Measurements from ENCODE around the gene TOMM70. TPM values are rescaled to one million over a fixed set of nuclear protein-coding genes. Genes with fewer than 3 reads are reported as not detected.

The TOMM70 gene
- total and polyA plus RNA-seq, 10 of the 15 experiments (the other 5 are each of a cell fraction or from before 2014, with no cell fraction given): 12.7 to 64.1 (median 41.3) TPM

- SMC1A ChIA-PET (ENCODE audit: uncharacterized antibody, unreplicated experiment): interaction anchor here (0.7 to 1.8 kb wide), 5 partner anchors 9 to 104 kb away, joined by 3 to 5 read pairs (median 3); no protein-coding TSS in a partner anchor
- peaks cover 1 to 21% of the 10 kb centered on the region in 2 experiments for H3K36me3 ChIP-seq (ENCODE audit: control insufficient read depth in 2 of 2, insufficient read depth in 2 of 2, low read length in 1 of 2)
- no peak for FAIRE-seq
Observed at GRCh38 chr3:100358413-100358812, 42.5 kb downstream of the TOMM70 start.

More at GRCh38 chr3:100358413-100358812, 42.5 kb downstream of the TOMM70 start:
- no peaks in the 10 kb centered on the region for H3K79me2 ChIP-seq (ENCODE audit: control insufficient read depth, insufficient read depth, low read length)
- no peak overlapping the region for H2AFZ ChIP-seq (ENCODE audit: control insufficient read depth, low read depth, low read length)
- H3K4me1 ChIP-seq (ENCODE audit: control insufficient read depth, insufficient read depth, low read length): no peaks in the 10 kb centered on the region
- H3K27me3 ChIP-seq (replicated peaks in 1 of 2; ENCODE audit: control insufficient read depth in 2 of 2, insufficient read depth in 2 of 2, low read length in 1 of 2): no peaks in the 10 kb centered on the region
- ATAC-seq (no peak), DNase-seq (ENCODE audit: low read depth, low spot score) (no peak)
- 97% methylated on average over 2 of the region's 2 CpGs for WGBS (ENCODE audit: insufficient coverage, insufficient replicate concordance, low lambda C conversion rate, missing lambda C conversion rate)
- no peaks in the 10 kb centered on the region for H3K9me3 ChIP-seq (replicated peaks; ENCODE audit: control insufficient read depth, insufficient read depth, low read length)
- ChIA-PET POLR2A (interaction anchor here (0.6 kb wide), 1 partner anchor 831 kb away, joined by 3 read pairs; no protein-coding TSS in a partner anchor), CTCF (interaction anchor here (1.0 kb wide), 3 partner anchors 13 to 234 kb away, joined by 3 to 4 read pairs (median 3); partner anchors contain the start of gene LNP1), RAD21 (ENCODE audit: unreplicated experiment) (no interaction called here)
- no peak overlapping the region for H3K4me3 ChIP-seq
- intact Hi-C loops (cut with micrococcal nuclease; ENCODE audit: unreplicated experiment): no loop called here
- no peak for TF ChIP-seq MEF2A (IDR thresholded peaks at IDR 0.05; ENCODE audit: insufficient read depth, low read depth, low read length)
- TF ChIP-seq HCFC1 (IDR thresholded peaks at IDR 0.05; ENCODE audit: low read length): no peak
- no peak for TF ChIP-seq PKNOX1 (IDR thresholded peaks at IDR 0.05)
- no peak for TF ChIP-seq SMAD5 (IDR thresholded peaks at IDR 0.05; ENCODE audit: low read depth)
- TF ChIP-seq E2F4 (IDR thresholded peaks at IDR 0.05; ENCODE audit: low read depth, low read length): no peak
- TF ChIP-seq HDGF (IDR thresholded peaks at IDR 0.05): no peak
- TF ChIP-seq ZZZ3 (IDR thresholded peaks at IDR 0.05; ENCODE audit: control insufficient read depth, insufficient read length, low read depth): no peak
- no peak for TF ChIP-seq NBN (IDR thresholded peaks at IDR 0.05)
- TF ChIP-seq RUNX3 (IDR thresholded peaks at IDR 0.05; ENCODE audit: low read length): no peak
- no peak for TF ChIP-seq IRF5 (IDR thresholded peaks at IDR 0.05; ENCODE audit: borderline replicate concordance)
- no peak for TF ChIP-seq GABPA (IDR thresholded peaks at IDR 0.05; ENCODE audit: low read depth)
- no peak for TF ChIP-seq BACH1 (IDR thresholded peaks at IDR 0.05; ENCODE audit: borderline replicate concordance)
- no peak for TF ChIP-seq USF2 (IDR thresholded peaks at IDR 0.05; ENCODE audit: borderline replicate concordance, low read depth, low read length)
- no peak overlapping the region for H3K9ac ChIP-seq (ENCODE audit: control insufficient read depth, insufficient read depth, low read length)
- no peak overlapping the region for H3K27ac ChIP-seq (ENCODE audit: control insufficient read depth, insufficient read depth)
- no peaks in the 10 kb centered on the region for H4K20me1 ChIP-seq (ENCODE audit: control insufficient read depth, insufficient read depth)
- in situ Hi-C loops (cut with MboI): no loop called here
- BruUV-seq (replicated peaks): no TSS peak
- H3K4me2 ChIP-seq (ENCODE audit: control insufficient read depth, insufficient read depth): no peak overlapping the region
